NCI-H1694 (cell line): ENCODE results near the gene PEX11G.
A peak's percentile ranks its signal among the peaks of the same experiment; 100 is the strongest.
"Not testable (repeated sequence)": the region's sequence is repeated elsewhere in the genome, so short reads cannot be mapped to it uniquely, and the experiment has no call there.

Source experiments
- DNase-seq: peaks from one replicate; lab custom pipeline; 2025; lab: John Stamatoyannopoulos, UW

Gene PEX11G

DNA sequence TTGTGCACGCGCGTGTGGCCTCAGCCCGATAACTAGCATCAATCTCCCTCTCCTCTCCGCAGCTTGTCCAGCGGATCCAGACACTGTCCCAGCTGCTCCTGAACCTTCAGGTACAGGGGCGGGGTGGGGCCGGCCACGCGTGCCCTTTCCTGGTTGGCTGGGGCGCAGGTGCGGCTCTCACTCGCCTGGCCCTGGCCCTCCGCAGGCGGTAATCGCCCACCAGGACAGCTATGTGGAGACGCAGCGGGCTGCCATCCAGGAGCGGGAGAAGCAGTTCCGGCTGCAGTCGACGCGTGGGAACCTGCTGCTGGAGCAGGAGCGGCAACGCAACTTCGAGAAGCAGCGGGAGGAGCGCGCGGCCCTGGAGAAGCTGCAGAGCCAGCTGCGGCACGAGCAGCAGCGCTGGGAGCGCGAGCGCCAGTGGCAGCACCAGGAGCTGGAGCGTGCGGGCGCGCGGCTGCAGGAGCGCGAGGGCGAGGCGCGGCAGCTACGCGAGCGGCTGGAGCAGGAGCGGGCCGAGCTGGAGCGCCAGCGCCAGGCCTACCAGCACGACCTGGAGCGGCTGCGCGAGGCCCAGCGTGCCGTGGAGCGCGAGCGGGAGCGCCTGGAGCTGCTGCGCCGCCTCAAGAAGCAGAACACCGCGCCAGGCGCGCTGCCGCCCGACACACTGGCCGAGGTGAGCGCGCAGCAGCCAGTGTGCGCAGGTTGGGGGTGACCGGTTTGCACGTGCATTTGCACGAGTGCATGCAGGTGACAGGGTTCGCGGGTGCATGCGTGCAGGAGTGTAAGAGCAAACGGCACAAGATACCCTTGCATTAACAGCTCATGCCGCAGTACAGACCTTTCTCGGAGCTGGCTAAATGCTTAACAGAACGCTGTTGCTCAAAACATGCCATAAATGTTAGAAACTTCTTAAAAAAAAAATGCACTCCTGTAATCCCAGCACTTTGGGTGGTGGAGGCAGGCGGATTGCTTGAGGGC lies 21.5 kb downstream of the PEX11G start:
- DNase-seq, result no peak

DNA sequence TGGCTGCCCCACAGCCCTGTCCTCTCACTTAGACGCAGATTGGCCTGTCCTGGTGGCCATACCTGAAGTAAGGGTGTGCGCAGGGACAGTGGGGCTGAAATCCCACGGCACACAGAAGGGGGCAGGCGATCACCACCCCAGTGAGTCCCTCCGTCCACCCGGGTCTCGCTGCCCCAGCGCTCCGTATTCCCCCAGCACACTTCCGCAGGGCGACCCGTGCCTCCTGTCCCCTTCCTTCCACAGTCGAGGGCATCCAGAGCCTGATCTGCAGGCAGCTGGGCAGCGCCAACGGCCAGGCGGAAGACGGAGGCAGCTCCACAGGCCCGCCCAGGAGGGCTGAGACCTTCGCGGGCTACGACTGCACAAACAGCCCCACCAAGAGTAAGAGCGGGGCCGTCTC lies 25.3 kb downstream of the PEX11G start:
- DNase-seq, result no peak

DNA sequence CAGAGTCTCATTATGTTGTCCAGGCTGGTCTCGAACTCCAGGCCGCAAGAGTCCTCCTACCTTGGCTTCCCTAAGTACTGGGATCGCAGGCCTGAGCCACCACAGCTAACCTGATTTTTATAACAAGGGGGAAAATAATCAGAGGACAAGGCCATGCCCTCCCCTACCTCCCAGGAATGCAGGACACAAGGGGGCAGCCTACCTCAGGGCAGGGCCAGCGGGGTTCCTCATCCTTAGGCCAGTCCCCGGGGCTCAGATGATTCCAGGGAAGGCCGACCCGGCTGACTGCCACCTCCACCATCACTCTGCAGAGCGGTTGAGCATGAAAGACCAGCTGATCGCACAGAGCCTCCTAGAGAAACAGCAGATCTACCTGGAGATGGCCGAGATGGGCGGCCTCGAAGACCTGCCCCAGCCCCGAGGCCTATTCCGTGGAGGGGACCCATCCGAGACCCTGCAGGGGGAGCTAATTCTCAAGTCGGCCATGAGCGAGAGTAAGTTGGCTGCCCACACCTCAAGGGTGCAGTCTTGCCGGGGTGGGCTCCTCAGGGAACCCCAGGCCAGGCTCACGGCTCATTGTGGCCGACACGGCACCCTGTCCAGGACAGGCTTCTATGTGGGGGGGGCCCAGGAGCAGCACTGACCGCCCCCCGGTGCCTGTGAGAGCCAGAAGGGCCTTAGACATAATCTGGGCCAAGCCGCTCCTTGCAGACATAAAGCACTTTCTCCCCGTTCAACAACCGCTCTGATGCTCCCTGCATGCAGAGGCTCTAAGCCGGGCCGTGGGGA lies 26.8 kb downstream of the PEX11G start:
- DNase-seq, result no peak

DNA sequence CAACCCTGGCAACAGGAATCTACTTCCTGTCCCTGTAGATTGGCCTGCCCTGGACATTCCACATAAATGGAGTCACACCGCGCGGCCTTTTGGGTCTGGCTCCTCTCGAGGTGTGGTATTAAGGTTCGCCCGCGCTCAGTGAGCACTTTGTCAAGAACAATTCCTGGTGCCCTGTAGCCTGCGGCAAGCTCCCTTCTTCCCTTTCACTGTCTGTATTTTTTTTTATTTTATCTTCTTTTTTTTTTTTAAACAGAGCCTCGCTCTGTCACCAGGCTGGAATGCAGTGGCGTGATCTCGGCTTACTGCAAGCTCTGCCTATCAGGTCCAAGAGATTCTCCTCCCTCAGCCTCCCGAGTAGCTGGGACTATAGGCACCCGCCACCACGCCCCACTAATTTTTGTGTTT lies 28.3 kb downstream of the PEX11G start:
- DNase-seq, result no peak

DNA sequence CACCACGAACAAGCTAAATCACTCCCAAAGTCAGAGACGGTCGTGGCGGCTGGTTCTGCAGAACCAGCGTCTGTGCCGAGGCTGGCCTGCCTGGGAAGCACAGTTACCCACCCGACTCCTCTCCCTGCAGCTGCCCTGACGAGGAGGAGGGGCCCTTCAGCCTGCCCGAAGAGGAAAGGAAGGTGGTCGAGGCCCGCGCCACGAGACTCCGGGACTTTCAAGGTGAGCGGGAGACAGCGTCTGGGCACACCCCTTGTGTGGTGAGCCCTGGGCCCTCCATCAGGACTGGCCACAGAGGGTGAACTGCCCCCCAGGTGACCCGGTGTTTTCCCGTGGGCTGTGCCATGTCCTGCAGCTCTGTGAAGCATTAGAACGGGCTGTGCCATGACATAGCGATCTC lies 29.1 kb downstream of the PEX11G start:
- DNase-seq, result no peak

DNA sequence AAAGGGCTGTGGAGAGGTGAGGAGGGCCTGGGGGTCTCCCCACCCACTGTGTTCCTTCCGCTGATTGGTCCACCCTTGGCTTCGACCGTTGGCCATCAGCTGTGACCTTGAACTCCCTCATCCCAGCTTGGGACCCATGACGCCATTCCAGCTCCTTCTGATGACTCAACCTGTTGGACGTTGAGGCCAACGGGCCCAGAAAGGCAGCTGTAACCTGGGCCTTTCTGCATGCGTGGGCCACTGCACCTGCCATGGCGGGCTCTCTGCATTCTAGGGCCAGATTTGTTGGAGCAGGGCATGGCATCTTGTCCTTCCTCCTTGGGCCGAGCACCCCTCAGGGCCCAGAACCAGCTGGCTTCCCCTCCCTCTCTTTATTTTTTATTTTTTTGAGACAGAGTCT lies 30.2 kb downstream of the PEX11G start:
- DNase-seq, result no peak

DNA sequence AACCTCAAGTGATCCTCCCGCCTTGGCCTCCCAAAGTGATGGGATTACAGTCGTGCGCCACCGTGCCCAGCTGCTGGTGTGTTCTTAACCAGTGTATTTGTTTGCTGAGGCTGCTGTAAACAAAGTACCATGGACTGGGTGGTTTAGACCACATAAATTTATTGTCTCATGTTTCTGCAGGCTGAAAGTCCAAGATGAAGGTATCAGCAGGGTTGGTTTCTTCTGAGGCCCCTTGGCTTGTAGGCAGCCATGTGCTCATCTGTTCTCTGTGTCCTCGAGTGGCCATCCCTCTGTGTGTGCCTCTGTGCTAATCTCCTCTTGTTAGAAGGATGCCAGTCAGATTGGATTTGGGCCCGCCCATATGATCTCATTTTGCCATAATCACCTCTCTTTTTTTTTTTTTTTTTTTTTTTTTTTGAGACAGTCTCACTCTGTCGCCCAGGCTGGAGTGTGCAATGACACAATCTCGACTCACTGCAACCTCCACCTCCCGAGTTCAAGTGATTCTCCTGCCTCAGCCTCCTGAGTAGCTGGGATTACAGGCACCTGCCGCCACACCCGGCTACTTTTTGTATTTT lies 31.8 kb downstream of the PEX11G start:
- DNase-seq, result no peak

DNA sequence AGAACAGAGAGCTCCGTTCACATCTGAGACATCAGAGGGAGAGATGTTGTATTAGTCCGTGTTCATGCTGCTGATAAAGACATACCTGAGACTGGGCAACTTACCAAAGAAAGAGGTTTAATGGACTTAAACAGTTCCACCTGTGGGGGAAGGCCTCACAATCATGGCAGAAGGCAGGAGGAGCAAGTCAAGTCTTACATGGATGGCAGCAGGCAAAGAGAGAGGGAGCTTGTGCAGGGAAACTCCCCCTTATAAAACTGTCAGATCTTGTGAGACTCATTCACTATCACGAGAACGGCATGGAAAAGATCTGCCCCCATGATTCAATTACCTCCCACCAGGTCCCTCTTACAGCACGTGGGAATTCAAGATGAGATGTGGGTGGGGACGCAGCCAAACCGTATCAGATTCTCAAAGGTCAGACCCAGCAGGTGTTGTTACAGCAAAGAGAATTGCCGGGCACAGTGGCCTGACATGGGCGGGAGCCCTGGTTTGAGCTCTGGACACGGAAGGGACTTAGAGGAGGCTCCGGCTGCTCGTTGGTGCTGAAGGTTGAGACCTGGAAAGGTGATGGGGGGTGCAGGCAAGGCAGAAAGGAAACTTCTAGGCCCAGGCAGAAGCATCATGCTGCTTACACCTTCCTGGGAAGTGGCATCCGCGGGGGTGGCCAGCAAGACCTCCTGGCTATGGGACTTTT lies 33.1 kb downstream of the PEX11G start:
- no peak for DNase-seq

DNA sequence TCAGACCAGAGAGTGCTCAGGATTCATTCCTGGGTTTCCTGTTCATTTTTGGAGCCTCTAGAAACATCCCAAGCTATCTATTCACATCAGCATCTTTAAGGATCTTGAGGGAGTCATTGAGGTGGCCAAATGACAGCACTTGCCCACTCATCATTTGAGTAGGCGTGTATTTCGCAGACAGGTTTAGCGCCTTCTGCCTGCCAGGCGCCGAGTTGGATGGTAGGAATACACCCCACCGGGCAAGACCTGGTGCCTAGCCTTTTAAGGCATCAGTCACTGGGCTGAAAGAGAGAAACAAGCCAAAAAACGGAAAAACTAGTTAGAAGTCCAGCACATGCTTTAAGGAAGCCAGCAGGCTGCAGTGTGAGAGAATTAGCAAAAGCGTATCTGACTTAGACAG lies 33.8 kb downstream of the PEX11G start:
- no peak for DNase-seq

DNA sequence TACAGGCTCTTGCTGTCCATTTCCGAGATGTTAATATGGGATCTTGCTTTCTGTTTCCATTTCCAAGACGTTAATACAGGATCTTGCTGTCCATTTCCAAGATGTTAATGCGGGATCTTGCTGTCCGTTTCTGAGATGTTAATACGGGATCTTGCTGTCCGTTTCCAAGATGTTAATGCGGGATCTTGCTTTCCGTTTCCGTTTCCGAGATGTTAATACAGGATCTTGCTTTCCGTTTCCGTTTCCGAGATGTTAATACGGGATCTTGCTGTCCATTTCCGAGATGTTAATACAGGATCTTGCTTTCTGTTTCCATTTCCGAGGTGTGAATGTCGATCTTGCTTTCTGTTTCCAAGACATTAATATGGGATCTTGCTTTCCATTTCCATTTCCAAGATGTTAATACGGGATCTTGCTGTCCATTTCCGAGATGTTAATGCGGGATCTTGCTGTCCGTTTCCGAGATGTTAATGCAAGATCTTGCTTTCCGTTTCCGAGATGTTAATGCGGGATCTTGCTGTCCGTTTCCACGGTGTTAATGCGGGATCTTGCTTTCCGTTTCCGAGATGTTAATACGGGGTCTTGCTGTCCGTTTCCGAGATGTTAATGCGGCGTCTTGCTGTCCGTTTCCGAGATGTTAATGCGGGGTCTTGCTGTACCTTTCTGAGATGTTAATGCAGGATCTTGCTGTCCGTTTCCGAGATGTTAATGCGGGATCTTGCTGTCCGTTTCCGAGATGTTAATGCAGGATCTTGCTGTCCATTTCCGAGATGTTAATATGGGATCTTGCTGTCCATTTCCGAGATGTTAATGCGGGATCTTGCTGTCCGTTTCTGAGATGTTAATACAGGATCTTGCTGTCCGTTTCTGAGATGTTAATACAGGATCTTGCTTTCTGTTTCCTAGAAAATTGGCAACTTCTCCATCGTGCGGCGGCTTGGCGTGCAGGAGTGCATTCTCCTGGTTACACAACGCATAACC lies 38.3 kb downstream of the PEX11G start:
- DNase-seq, result no peak

DNA sequence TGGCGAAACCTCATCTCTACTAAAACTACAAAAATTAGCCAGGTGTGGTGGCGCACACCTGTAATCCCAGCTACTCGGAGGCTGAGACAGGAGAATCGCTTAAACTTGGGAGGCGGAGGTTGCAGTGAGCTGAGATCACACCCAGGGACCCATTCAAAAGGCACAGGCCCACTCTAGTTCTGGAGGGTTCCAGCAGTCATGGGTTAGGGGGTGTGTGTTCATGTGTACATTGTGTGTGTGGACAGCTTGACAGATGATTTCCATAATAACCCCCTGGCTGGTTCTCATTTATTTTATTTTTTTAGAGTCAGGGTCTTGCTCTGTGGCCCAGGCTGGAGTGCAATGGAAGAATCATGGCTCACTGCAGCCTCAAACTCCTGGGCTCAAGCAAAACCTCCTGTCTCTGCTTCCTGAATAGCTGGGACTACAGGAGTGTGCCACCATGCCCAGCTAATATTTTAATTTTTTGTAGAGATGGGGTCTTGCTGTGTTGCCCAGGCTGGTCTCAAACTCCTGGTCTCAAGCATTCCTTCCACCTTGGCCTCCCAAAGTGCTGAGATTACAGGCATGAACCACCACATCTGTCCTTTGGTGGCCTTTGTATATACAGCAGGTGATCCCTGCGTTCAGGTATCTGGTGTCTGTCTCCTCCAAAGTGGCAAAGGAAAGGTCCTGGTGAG lies 39.3 kb downstream of the PEX11G start:
- DNase-seq, result not testable (repeated sequence)

DNA sequence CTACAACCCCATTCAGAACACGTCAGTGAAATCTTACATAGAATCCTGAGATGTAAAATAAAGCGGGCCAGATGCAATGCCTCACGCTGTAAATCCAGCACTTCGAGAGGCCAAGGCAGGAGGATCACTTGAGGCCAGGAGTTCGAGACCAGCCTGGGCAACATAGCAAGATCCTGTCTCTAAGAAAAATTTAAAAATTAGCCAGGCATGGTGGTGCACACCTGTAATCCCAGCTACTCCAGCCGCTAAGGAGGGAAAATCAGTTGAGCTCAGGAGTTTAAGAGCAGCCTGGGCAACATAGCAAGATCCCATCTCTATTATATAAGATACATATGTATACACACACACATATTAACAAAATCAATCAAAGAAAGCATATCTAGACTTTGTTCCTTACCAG lies 41.2 kb downstream of the PEX11G start:
- DNase-seq, result no peak

DNA sequence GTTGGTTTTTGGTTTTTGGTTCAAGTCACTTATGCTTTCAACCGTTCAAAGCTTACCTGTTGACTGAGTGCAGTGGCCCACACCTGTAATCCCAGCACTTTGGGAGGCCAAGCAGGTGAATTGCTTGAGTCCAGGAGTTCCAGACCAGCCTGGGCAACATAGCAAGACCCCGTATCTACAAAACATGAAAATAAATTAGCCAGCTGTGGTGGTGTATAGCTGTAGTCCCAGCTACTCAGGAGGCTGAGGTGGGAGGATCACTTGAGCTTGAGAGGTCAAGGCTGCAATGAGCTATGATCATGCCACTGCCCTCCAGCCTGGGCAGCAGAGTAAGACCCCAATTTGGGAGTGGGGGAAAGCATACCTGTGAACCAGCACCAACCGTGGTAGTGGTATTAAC lies 43.7 kb downstream of the PEX11G start:
- DNase-seq, result no peak

DNA sequence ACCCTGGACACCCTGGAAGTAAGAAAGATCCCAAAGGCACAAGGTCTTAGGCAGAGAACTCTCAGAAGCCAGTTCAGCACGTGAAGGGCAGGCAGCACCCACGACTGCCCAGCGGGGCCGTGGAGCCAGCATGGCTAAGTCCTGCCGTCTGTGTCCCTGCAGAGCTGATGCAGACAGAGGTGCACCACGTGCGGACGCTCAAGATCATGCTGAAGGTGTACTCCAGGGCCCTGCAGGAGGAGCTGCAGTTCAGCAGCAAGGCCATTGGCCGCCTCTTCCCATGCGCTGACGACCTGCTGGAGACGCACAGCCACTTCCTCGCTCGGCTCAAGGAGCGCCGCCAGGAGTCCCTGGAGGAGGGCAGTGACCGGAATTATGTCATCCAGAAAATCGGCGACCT lies 44.8 kb downstream of the PEX11G start:
- DNase-seq, result no peak

DNA sequence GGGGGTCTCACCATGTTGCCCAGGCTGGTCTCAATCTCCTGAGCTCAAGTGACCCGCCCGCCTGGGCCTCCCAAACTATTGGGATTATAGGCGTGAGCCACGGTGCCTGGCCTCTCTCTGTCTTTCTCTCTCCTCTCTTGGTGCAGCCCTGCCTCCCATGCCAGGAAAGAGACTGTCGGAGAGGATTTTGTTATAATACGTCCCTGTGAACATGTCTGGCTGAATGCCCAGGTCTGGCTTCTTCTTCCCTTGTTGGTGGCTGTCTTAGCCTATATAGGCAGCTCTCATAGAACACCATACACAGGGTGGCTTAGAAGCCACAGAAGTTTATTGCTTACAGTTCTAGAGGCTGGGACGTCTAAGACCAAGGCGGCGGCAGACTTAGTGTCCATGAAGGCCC lies 46.4 kb downstream of the PEX11G start:
- no peak for DNase-seq

DNA sequence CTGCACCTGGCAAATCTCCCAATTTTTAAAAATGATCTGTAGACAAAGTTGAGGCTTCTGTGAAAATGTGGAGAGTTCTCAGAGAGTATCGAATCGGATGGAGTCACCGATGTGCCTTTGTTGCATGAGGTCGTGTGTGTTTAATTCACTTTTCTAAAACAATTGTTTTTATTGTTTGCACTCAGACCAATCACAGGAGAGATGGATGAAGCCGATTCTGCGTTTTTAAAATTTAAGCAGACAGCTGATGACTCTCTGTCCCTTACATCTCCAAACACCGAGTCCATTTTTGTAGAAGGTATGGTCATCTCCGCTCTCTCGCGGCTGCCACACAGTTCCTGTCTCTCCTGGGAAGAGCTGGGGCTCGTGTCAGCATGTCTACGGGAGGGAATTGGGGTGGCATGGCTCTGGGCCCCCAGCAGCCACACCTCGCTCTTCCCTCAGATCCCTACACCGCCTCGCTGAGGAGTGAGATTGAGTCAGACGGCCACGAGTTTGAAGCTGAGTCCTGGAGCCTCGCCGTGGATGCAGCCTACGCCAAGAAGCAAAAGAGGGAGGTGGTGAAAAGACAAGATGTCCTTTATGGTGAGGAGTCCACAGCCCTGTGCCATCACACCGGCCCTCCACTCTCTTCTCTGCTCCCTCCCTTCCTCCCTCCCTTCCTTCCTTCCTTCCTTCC lies 47.2 kb downstream of the PEX11G start:
- DNase-seq, result no peak

DNA sequence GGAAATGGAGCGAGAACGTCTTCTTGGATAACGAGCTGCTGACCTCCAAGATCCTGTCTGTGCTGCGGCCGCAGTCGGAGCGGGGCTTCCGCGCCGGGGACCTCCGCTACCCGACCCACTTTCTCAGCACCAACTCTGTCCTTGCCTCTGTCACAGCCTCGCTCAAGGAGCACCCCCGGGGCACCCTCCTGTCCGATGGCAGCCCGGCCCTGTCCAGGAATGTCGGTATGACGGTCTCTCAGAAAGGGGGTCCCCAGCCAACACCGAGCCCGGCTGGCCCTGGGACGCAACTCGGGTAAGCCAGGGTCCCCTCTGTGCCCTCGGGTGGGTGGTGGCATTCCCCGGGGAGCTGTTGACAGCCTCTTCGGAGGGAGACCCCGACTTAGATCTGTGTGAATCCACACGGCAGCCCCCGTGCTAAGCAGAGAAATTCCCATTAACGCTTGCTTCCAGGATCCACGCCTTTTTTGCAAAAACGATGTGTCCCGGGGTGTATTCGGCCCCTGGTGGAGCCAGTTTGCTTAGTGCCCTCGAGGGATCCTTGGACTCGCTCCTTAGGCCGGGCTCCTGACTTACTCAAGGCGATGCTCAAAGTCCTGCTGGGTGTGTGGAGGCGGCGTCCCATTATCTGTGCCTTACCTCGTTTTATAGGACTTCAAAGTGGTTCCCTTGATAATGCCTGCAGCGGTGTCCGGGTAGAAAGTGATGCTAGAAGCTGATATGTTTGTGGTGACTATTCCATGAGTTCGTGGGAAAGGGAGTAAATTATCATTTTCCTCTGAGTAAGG lies 48.5 kb downstream of the PEX11G start:
- DNase-seq, result no peak

DNA sequence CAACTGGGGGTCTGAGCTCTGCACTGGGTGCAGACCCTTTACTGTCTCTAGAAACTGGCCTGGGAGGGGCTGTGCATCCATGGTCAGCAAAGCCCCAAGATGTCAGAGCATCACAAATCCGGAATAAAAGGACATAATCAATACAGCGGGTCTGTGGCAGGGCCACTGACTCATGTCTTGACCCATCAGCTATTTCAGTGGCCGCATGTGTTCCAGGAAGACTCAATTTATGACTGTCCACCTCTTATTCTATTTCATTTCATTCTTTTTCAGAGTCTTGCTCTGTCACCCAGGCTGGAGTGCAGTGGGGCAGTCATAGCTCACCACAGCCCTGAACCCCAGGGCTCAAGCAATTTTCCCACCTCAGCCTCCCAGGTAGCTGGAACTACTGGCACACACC lies 53.2 kb downstream of the PEX11G start:
- no peak for DNase-seq

DNA sequence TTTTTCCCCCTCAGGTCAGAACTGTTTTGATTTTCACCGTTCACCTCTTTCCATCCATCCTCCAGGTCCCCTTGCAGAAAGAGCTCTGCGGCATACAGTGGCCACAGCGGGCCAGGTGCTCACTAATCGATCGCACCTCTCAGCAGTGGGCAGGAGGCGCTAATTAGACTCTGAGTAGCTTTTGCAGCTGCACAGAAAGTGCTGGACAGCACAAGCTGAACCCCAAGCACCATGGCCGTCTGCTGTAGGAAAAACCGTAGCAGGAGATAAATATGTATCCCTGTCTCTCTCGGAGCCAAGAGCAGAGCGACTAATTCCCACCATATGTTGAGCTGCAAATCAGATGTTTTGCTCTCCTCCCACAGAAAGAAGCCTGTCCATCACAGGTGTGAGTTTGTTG lies 54.4 kb downstream of the PEX11G start:
- peak; percentile 25 for DNase-seq
